RKO (cell line): ENCODE measurements around the gene C12orf76.
"Not testable (repeated sequence)": the region's sequence is repeated elsewhere in the genome, so short reads cannot be mapped to it uniquely, and the experiment has no call there.

Source experiments
- DNase-seq: peaks from one replicate; pipeline ENCODE4 v3.0.0-alpha.2; 2016; ENCODE audit warnings: low spot score

Gene C12orf76

DNA sequence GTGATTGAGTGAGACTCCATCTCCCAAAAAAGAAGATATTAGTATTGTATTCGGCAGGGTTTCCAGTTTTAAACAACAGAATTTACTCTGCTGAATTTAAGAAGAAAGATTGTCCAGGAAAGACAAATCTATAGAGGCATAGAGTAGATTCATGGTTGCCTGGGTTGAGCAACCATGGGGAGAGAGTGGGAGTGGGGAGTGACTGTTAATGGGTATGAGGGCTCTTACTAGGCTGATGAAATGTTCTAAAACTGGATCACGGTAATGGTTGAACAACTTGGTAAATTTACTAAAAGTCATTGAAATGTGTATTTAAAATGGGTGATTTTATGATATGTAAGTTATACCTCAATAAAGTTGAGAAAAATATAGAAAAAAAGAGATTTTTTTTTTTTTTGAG lies 13.9 kb upstream of the C12orf76 start:
- DNase-seq, result no peak

DNA sequence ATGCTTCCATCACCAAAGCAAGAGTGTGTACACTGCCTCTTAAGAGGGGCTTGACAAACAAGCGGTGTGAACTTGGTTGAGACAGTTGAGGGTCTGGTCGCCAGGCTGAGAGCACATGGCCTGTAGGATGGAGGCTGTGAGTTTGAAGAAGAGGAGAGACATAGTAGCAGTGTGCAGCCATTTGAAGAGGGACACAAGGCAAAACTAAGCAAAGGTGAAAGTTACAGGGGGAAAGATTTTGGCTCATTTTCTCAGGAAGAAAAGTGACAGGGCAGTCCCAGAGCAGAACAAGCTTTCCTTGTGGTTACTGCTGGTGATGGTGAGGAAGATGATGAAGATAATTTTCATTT lies 11.3 kb upstream of the C12orf76 start:
- no peak for DNase-seq

DNA sequence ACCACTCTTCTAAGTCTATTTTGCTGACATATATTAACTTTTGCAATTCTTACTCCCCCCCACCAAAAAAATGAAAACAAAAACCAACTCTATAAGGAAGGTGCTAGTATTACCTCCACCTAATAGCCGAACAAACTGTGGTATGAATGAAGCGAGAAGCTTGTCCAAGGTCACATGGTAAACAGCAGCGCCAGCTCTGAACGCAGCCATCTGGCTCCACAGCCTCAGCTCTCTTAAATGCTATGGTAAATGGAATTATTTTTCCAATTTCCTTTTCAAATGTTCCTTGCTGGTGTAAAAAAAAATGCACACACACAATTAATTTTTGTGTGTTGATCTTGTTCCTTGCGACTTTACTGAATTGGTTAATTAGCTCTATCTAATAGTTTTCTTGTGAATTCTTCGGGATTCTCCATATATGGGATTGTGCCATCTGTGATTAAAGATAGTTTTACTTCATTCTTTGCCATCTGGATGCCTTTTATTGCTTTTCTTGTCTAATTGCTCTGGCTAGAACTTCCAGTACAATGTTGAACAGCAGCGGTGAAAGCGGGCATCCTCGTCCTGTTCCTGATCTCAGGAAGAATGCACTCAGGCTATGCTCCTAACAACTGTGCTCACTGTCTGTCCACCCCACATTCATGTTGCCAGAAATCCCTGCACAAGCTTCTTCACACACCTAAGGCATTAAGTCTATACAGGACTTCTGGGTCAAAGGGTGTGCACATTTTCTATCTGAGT lies 10.7 kb upstream of the C12orf76 start:
- no peak for DNase-seq

DNA sequence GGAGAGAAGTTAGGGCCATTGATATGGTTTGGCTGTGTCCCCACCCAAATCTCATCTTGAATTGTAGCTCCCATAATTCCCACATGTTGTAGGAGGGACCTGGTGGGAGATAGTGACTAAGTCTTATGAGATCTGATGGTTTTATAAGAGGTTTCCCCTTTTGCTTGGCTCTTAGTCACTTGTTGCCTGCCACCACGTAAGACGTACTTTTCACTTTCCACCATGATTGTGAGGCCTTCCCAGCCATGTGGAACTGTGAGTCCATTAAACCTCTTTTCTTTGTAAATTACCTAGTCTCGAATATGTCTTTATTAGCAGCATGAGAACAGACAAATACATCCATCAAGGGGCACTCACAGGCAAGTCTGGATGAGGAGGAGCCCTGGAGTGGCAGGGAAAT lies 8.3 kb upstream of the C12orf76 start:
- not testable (repeated sequence) for DNase-seq

DNA sequence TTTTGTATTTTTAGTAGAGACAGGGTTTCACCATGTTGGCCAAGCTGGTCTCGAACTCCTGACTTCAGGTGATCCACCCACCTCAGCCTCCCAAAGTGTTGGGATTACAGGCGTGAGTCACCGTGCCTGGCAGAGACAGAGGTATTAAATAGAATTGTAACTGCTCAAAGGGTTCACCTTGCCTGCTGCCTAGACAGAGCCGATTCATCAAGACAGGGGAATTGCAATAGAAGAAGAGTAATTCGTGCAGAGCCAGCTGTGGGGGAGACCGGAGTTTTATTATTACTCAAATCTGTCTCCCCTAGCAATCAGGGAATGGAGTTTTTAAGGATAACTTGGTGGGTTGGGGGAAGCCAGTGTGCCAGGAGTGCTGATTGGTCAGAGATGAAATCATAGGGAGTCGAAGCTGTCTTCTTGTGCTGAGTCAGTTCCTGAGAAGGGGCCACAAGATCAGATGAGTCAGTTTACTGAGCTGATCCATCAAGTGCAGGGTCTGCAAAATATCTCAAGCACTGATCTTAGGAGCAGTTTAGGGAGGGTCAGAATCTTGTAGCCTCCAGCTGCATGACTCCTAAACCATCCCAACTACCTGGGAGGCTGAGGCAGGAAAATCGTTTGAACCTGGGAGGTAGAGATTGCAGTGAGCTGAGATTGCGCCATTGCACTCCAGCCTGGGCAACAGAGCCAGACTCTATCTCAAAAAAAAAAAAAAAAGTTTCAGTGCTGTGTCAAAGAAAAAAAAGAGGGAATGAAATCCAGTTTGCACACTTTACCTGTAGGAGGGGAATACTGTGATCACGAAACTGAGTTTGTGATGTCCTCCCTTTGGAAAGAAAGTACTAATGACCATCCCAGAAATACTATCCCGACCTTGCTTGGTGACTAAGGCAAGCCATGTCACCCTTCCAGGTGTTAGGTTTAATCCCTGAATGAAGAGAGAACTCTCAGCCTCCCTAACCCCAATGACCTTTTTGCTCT lies 7.3 kb upstream of the C12orf76 start:
- peak; percentile 88 for DNase-seq

DNA sequence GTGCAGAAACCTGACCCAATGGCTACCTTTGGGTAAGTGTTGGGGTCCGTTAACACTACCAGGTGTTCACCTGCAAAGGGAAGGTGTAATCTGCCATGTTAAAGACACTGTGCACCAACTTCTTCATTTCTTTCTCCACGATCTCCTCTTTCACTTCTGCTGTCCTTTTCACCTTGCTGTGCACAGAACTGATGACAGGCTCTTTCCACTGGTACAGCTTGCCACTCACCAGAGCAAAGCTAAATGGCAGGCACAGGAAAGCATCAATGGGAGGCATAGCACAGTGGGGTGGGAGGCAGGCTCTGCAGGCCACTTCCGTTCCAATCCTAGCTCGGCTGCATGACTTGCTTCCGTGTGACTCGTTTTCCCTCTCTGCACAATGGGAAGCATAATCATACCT lies 2.6 kb upstream of the C12orf76 start:
- no peak for DNase-seq

DNA sequence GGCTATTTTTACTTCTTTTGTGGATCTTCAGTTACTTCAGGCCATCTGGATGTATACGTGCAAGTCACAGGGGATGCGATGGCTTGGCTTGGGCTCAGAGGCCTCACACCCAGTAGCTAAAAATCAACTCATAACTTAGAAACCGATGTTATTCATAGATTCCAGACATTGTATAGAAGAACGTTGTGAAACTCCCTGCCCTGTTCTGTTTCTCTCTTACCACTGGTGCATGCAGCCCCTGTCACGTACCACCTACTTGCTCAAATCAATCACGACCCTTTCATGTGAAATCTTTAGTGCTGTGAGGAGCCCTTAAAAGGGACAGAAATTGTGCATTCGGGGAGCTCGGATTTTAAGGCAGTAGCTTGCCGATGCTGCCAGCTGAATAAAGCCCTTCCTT lies 1.3 kb upstream of the C12orf76 start:
- DNase-seq, result not testable (repeated sequence)

DNA sequence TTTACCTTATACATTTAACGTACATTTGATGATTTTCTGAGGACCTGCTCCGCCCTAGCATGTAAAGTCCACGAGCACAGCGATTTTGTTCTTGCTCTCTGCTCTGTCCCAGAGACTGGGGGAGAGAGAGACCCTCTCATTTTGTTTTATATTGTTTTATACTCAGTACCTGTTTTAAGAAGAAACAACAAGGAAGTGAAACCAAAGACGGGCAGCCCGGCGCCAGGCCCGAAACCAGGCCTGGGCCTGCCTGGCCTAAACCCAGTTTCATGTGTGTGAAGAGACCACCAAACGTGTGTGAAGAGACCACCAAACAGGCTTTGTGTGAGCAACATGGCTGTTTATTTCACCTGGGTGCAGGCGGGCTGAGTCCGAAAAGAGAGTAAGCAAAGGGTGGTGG lies 712 bp upstream of the C12orf76 start:
- DNase-seq, result not testable (repeated sequence)

DNA sequence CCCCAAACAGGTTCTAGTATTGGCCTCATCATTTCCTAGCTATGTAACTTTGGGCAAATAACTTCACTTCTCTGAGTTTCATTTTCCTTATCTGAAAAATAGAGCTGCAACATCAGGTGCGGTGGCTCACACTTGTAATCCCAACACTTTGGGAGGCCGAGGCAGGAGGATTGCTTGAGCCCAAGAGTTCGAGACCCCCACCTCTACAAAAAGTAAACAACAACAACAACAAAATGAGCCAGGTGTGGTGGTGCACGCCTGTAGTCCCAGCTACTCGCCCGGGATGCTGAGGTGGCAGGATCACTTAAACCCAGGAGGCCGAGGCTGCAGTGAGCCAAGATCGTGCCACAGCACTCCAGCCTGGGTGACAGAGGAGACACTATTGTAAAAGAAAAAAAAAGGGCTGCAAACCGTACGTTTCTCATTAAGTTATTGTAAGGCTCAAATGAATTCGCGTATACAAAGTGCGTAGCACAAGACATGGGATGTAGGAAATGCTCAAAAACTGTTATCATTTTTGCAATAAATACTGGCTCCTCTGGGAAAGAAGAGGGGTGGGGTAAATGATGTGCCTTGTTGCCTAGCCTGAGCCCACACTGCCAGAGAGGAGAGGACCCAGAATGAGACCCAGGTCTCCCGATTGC lies 903 bp downstream of the C12orf76 start:
- DNase-seq, result no peak

DNA sequence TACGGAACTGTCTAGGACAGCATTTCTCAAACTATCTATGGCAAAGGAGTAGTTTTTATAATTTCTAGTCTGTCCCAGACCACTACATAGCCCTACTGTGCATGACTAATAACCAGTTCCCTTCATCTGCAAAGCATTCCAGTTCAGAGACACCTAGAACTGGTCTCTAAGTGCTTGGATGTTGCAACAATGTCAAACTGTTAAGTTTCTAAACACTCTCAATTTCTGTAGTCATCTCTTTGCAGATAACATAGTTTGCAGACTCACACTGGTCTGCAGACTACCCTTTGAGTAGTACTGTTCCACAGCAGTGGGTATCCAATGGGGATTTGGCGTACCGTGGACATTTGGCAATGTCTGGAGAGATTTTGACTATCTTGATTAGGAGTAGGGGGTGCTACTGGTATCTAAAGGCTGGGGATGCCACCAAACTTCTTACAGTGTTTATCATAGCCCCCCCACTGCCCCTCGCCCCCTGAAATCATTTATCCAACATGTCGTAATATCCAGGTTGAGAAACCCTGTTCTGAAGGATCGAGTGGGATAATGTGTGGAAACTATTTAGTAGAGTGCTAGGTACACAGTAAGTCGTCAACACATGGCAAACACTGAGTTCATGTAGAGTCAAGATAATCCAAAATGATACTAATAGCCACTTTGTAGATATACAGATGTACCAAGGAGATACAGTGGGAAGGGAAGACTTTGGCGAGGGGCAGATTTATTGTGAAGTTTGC lies 1.7 kb downstream of the C12orf76 start:
- no peak for DNase-seq

DNA sequence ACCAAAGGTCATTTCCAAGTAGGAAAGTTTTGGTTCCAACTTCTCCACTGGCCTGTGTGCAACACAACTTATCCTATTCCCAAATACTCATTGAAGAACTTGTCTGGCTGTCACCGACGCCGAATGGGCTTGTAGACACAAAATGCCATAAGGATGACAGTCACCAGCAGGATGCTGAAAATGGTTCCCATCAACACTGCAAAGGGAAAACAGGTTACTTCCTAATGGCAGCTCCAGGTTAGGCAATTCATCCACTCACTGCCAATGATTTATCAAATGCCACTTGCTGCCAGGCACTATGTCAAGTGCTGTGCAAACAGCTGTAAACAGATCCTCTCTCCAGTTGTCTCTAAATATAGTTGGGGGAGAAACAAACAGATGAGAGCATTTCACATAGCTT lies 6.1 kb downstream of the C12orf76 start:
- DNase-seq, result no peak

DNA sequence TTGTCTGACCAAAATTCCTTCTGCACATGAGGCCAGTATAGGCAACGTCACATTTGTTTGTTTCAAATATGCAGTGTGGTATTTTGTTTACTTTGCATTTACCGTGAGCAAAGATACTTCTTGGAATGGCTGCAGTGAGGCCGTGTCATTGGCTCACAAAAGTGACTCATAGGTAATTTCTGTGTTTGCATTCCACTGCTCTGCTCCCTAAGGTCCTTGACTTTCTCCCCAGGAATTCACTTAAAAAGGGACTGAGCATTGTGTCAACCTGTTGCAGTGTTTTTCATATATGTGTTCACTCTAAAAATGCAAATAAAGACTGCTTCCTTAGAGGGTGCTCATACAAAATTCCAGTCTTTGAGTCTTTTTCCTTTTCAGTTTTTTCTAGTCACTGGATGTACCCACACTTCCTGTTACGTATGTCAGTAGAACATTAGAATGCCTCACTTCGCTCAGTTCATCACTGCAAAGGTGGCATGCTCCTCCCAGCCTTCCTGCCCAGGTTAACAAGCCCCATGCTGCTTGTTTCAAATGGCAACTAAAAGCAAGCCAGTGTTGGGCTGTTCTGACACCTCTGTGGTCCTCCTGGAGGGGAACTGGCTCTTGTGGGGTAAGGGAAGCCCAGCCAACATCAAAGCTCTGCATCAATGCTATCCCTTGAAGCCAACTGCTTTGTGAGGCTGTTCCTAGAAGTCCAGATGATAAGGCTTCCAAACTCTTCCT lies 9.1 kb downstream of the C12orf76 start:
- DNase-seq, result peak; percentile 63

DNA sequence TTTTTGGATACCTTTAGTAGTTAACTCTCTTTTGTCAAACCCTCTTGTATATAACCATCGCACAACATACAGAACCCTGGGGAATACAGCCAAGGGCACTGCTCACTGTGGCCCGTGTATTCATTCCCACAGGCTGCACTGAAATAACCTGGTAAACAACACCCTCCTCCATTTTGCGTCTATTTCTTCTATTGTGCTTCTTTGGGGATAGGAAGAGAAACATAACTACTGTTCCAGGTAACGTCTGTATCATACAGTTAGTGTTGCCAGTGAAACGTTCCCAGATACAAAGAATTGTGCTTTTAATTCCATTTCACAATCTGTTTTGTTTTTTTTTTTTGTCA lies 9.6 kb downstream of the C12orf76 start:
- no peak for DNase-seq

DNA sequence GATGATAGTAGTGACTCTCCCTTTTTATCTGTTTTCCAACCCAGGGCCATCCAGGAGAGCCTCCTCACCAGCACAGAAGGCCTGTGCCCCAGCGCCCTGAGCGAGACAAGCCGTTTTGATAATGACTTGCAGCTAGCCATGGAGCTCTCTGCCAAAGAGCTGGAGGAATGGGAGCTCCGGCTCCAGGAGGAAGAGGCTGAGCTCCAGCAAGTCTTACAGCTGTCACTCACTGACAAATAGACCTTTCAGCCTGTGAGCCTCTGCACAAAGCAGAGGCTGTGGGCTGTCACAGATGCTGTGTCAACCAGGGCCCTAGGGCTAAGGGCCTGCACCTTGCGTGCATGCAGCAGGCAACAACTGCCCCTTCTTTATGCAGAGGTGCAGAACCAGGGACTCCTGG lies 11.0 kb downstream of the C12orf76 start:
- no peak for DNase-seq

DNA sequence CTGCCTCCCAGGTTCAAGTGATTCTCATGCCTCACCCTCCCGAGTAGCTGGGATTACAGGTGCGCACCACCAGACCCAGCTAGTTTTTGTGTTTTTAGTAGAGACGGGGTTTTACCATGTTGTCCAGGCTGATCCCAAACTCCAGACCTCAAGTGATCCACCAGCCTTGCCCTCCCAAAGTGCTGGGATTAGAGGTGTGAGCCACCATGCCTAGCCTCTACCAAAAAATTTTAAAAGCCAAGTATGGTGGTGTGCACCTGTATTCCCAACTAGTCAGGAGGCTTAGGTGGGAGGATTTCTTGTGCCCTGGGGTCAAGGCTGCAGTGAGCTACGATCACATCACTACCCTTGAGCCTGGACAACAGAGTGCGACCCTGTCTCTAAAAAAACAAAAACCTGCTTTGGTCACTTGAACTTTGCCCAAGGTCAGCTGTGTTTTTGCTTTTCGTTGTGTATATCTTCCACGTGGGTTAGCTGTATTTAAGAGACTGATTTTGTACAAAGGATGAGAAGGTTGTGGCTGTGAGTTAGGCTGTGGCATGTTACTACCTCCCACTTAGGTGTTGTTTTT lies 12.7 kb downstream of the C12orf76 start:
- no peak for DNase-seq

DNA sequence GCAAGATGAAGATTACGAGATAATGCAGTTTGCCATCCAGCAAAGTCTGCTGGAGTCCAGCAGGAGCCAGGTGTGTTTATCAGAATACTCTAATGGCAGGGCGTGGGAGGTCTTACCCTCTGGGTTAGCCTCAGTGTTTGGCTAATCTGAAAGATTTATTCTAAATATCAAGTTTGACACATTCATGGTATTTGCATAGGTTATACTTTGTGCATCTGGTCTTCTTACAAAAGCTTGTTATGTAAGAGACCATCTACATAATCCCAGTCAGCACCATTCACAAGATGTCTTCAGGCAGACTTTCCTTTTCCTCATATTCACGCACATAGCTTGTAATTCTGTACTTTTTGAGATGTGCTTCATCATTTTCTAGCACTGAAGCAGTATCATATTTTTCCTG lies 14.4 kb downstream of the C12orf76 start:
- no peak for DNase-seq

DNA sequence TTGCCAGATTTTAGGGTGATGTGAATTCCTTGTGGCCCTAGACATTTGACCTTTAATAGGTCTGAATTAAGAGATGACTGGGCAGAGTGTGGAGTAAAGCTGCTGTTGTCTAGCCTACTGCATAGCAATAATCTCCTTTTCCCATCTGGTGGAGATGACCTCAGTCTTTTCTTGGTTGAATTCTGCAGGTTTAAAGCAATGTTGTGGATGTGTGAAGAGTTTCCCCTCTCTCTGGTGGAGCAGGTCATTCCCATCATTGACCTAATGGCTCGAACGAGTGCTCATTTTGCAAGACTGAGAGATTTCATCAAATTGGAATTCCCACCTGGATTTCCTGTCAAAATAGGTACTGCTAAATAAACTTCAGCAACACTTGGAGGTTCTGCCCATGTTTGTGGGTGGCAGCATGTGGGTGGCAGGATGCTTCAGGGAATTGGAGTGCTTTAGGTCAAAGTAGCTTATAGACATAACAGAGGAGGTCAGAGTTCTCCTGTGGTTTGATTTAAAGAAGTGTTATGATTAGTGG lies 19.0 kb downstream of the C12orf76 start:
- DNase-seq, result no peak

DNA sequence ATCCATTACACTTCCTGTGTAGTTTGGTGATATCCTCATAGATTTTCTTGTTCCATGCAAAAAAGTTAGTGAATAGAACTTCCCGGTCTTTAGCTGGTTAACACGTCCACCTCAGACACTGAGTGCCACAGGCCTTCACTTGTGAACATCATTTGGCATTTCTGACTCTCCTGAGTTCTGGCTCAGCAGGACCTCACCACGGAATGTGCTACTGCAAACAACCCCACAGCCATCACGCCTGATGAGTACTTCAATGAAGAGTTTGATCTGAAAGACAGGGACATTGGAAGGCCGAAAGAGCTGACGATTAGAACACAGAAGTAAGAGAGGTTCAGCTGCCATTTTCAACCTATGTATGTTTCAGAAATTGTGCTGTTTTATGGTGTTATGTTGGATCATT lies 20.0 kb downstream of the C12orf76 start:
- no peak for DNase-seq

DNA sequence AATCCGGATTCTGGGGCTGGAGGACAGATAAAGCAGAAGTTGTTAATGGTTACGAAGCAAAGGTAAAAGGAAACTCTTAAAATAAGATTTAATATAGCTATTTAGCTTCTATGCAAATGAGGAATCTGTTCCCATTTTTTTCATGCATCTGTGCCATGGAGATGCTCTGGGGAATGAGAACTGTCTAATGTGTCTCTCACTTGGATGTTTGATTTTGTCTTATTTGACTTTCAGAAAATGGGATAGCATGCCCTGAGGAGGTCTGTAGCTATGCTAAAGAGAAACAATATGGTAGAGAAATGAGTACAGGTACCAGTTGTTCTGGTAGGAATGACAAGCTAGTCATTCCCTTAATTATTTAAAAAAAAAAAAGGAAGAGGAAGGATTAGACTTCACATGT lies 24.3 kb downstream of the C12orf76 start:
- DNase-seq, result no peak

DNA sequence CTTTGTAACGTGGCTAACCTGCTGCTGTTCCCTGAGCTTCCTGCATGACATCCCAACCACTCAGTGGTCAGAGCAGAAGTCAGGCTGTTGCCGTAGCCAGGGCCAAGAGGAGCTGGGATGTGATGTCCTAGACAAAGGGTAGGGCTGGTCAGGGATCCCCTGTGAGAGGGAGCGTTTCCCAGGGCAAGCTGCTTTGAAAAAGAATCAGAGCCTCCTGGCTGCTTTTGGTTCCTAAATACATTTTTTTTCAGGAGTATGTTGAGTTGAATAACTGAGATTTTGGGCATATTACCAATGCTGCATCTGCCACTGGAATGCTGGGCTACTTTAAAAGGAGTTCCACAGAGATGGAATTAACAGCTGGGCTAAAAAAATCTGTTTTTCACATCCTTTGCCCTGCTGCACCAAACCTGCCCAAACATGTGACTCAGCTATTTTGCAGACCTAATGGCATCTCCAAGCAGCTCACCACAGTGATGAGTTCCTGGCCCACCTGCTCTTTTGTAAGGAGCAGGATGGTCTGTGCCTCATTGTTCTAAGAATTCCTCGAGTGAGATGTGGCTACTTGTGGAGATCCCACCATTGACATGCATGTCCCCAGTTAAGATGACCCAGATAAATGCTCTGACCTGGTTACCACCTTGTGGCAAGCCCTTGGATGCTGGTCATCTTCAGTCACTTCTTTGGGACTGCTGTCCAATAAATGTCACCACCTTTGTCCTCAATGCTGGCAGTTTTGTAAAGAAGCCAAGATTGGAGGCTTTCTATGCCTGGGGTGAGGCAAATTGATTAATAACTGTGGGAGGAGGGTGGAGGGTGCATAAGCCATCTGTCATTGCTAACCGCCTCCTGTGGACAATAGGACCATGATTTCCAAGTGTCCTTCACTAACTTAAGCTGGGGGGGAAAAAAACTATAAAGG lies 25.0 kb downstream of the C12orf76 start:
- no peak for DNase-seq
